NCI-H1436 (cell line): ENCODE results near the gene C19orf85.

Experiments used
- DNase-seq: peaks from one replicate; lab custom pipeline; 2025; lab: John Stamatoyannopoulos, UW

The C19orf85 gene

DNA sequence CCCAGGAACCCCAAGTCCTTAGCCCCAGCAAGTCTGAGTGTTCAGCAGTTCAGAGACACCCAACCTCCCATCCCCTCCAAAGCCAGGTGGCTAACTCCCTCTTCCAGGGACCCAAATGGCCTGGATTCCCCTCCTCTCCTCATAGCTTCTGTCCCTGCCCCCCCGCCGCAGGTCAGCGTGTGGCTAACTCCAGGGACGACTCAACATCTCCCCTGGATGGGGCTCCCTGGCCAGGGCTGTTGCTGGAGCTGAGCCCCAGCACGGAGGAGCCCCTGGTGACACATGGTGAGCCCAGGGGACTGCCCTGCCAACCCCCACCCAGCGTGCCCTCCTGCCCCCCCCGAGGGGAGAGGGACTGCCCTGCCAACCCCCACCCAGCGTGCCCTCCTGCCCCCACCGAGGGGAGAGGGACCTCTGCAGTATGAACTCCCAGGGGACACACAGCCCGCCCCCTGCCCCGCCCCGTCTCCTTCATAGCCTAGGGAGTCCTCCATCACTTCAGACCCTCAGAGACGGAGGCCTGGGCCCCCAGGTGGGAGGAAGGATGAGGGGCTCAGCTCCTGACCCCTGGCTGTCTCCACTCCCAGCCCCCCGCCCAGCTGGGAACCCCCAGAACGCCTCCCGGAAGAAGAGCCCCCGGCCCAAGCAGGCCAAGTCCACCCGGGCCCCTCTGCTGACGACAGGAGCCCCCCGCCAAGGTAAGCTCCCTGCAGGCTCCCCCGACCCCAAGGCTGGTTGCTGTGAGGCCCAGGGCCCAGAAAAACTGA is 25.3 kb upstream of the C19orf85 start:
- no peak for DNase-seq

DNA sequence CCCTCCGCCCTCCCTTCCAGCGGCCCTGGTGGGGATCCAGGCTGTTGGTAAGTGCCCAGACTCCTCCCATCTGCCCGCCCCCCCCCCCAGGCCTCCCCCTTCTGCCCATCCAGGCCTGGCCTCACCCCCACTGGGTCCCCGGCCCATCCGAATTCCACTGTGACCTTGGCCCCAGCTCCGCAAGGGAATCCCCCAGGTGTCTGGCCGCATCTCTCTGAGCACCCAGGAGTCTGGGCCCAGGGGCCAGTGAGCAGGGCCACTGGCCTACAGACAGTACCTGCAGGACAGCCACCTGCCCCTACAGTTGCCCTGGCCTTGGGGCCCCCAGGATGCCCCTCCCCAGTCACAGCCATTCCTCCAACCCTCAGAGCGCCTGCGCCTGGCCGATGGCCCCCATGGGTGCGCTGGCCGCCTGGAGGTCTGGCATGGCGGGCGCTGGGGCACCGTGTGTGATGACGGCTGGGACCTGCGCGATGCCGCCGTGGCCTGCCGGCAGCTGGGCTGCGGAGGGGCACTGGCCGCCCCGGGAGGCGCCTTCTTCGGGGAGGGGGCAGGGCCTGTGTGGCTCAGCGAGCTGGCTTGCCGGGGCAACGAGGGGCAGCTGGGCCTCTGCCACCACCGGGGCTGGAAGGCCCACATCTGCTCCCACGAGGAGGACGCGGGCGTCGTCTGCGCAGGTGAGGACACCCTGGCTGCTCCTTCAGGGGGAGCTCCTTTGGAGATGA is 24.6 kb upstream of the C19orf85 start:
- no peak for DNase-seq

DNA sequence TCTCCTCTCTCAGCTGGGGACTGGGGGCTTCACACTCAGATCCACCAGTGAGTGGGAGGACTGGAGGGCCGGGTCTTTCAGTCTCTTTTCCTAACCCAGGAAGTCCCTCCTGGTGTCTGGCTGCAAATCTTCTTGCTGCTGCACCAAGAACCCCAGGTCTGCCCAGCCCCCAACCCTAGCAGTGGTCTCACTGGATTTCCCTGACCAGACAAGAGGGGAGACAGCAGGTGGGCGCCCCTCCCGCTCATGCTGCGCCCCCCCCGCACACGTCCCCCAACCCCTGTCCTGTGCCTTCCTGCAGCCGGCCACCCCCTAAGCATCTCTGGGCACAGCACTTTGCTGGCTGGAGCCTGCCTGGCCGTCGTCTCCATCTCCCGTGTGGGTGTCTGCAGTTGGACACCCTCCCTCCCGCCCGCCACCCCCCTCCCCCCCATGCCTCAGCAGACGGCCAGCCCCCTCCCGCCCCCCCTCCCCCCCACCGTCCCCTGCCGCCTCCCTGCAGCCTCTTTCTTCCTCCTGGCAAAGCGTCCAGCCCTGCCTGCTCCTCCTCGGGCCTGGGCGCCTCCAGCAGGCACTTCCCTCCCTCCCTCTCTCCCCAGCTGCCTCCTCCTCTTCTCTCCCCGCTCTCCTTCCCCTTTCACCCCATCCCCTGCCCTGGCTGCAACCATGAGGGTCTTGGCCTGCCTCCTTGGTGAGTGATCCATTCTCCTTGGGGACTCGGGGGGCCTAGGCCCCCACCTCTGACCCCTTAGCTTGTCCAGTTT is 23.6 kb upstream of the C19orf85 start, which contains the start of gene SSC5D:
Gene SSC5D (plus strand): TSS at position 513 of the 764 bp plus-strand sequence. CDS start 154 bp downstream, at position 667.
- no peak for DNase-seq

DNA sequence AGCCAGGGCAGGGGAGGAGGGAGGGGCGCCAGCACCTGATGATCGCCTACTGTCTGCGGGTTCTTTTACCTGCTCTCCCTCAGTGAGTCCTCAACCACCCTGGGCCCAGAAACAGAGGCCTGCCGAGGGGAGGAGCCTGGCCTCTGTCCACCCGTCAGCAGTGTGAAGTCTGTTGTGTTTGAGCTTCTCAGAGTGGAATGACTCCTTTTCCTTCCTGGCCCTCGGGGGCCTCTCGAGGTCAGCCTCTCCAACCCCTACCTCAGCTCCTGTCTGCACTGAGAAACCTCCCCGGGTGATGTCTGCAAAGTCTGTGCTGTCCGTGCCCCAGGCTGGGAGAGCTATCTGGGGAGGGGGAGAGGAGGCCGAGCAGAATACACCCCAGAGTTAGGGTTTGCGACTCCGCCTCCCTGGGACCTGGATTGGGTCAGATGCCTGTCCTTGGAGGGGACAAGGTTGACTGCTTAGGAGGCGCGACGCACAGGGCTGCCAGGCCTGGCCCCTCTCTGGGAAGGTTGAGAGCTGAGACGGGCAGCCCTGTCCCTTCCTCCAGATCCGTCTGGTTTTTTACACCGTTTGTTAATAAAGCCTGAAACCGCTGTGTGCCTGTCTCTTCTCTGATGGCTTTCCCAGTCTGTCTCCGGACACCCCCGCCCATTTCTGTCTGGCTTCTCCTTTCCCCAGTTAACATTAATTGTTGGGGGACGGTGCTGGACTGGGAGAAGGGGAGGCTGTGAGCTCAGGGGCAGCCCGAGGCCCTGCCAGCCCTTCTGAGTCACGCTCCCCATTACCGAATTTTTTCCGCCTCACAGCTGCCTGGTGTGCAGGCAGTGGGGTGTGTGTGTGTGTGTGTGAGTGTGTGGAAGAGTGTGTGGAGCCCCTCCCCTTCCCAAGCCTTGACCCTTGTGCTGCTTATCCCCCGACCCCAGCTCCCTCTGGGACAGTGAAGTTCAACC is 22.7 kb upstream of the C19orf85 start:
- no peak for DNase-seq

DNA sequence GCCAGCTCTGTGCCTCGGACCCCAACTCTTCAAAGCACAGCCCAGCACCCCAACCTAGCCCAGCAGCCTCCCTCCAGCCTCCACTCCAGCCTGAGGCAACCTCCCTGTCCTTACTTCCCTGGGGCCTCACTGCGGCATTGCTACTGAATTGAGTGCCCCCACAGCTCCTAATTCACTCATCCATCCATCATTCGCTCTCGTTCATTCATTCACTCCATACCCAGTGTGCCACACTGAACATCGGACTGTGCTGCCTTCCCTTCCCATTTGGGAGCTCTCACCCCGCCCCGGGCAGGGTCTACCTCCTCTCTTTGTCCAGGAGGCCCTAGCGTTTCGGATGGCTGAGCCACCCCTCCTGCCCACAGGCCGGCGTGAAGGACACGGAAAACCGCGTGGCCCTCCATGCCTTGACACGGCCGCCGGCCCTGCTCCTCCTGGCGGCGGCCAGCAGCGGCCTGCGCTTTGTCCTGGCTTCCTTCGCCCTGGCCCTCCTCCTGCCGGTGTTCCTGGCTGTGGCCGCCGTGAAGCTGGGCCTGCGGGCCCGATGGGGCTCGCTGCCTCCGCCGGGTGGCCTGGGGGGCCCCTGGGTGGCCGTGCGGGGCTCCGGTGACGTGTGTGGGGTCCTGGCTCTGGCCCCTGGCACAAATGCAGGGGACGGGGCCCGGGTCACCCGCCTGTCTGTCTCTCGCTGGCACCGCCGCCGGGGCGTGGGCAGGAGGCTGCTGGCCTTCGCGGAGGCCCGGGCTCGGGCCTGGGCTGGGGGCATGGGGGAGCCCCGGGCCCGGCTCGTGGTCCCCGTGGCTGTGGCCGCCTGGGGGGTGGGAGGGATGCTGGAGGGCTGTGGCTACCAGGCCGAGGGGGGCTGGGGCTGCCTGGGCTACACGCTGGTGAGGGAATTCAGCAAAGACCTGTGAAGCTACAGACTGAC is 21.8 kb upstream of the C19orf85 start:
- DNase-seq: no peak

DNA sequence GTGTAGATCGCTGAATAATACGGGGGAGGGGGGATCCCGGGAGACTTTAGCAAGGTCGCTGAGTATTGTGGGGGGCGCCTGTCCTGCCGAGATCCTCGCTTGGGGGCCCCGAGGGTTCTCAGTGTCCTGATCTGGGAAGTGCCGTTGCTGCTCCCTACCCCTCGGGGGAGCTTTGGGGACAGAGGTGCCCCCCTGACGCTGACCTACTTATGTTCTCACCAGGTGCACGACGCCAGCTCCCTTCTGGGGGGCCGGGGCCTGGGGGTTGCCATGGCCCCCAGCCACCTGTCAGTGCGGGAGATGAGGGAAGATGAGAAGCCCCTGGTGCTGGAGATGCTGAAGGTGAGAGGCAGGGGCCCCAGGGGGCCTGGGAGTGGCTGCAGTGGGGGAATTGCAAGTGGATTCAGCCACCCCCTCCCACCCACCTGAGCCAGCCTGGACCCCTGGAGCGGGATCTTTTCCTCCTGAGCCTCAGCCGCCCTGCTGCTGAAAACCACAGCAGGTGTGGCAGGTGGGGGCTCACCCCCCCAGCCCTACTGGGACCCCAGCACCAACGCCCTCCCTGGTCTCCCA is 21.0 kb upstream of the C19orf85 start:
- DNase-seq: peak; percentile 31

DNA sequence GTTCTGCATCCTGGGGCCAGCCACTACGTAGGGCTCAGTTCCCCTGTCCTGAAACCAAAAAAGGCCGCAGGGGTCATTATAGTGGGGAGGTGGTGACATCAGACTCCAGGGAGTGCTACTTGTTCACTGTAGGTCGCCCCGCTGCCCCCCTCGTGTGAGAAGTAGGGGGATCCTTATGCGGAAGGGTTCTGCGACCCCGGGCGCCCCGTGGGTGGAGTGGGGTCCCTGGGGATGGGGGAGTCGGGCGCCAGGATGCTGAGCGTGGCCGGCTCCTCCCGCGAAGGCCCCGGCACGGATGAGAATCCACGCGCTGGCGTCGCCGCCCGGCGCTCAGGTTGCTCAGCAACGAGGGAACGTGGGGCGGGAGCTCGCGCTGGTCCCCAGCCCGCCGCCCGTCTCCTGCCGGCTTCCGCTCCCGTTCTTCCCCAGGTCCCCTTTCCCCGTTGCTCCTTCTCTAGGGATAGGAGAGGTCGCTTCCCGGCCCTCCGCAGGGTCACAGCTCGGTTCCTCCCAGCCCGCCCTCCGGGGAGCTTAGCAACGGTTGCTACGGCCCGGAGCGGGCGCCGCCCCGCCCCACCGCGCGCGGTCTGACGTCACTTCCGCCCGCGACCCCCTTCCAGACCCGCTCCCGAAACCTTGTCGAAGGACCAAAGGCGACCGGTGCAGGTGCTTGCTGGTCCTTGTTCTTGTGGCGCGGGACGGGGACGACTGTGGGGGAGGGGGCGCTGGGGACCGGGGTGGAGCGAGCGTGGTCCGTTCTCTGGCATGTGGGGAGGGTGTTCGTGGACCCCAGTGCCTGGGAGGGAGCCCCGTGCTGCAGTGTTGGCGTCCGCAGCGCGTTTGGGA is 20.3 kb upstream of the C19orf85 start, which contains the start of gene NAT14:
Gene NAT14 (plus strand): TSS at position 596 of the 846 bp plus-strand sequence. CDS start 521 bp downstream, outside the sequence.
- DNase-seq: peak; percentile 83

DNA sequence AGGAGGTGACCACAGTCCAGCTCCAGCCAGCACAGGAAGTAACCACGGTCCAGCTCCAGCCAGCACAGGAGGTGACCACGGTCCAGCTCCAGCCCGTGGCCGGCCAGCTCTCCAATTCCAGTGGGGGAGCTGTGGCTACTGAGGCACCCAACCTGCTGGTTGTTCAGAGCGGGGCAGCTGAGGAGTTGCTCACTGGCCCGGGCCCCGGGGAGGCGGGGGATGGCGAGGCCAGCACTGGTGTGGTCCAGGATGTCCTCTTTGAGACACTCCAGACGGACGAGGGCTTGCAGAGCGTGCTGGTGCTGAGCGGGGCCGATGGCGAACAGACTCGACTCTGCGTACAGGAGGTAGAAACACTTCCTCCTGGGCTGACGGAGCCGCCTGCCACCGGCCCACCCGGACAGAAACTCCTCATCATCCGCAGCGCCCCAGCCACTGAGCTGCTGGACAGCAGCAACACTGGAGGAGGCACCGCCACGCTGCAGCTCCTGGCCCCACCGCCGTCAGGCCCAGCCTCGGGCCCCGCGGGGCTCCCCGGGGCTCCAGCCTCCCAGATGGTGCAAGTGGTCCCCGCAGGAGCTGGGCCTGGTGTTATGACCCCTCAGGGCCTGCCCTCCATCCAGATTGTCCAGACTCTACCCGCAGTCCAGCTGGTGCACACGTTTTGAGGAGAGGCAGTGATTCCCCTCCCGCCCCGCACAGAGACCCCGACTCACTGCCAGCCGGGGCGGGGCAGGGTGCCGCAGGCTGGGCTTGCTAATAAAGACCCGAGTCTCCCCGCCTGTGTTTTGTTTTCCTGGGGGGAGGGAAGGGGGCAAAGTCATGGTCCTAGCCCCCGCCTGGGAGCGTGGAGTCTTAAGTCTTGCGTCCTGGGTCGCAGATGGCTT is 19.4 kb upstream of the C19orf85 start:
- no peak for DNase-seq

DNA sequence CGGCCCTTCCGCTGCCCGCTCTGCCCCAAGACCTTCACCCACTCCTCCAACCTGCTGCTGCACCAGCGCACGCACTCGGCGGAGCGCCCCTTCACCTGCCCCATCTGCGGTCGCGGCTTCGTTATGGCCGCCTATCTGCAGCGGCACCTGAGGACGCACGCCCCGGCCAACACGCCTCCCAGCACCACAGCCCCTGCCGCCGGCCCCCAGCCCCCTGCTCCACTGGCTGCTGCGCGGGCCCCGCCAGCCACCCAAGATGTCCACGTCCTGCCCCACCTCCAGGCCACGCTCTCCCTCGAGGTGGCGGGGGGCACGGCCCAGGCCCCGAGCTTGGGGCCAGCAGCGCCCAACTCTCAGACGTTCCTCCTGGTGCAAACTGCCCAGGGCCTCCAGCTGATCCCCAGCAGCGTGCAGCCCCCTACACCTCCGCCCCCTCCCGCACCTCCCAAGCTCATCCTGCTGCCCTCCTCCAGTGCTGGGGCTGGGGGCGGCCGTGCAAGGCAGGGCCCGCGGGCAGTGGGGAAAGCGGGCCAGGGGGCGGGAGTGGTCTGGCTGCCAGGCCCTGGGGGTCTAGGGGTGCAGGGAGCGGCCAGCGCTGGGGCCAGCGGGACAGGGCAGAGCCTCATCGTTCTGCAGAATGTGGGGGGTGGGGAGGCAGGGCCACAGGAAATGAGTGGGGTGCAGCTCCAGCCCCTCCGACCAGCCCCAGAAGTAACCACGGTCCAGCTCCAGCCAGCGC is 18.6 kb upstream of the C19orf85 start:
- no peak for DNase-seq

DNA sequence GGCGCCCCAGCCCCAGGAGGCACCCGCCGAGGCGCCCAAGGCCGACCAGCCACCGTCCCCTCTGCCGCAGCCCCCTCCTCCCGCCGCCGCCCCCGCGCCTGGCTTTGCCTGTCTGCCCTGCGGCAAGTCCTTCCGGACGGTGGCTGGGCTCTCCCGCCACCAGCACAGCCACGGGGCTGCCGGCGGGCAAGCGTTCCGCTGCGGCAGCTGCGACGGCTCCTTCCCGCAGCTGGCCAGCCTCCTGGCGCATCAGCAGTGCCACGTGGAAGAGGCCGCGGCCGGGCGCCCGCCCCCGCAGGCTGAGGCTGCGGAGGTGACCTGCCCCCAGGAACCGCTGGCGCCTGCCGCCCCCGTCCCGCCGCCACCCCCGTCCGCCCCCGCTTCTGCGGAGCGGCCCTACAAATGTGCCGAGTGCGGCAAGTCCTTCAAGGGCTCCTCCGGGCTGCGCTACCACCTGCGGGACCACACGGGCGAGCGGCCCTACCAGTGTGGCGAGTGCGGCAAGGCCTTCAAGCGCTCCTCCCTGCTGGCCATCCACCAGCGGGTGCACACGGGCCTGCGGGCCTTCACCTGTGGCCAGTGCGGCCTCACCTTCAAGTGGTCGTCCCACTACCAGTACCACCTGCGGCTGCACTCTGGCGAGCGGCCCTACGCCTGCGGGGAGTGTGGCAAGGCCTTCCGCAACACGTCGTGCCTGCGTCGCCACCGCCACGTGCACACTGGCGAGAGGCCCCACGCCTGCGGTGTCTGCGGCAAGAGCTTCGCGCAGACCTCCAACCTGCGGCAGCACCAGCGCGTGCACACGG is 17.8 kb upstream of the C19orf85 start:
- no peak for DNase-seq

DNA sequence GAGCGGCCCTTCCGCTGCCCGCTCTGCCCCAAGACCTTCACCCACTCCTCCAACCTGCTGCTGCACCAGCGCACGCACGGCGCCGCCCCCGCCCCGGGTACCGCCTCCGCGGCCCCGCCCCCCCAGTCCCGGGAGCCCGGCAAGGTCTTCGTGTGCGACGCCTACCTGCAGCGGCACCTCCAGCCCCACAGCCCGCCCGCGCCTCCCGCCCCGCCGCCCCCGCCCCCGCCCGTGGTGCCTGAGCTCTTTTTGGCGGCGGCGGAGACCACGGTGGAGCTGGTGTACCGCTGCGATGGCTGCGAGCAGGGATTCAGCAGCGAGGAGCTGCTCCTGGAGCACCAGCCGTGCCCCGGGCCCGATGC is 17.2 kb upstream of the C19orf85 start:
- DNase-seq: no peak

DNA sequence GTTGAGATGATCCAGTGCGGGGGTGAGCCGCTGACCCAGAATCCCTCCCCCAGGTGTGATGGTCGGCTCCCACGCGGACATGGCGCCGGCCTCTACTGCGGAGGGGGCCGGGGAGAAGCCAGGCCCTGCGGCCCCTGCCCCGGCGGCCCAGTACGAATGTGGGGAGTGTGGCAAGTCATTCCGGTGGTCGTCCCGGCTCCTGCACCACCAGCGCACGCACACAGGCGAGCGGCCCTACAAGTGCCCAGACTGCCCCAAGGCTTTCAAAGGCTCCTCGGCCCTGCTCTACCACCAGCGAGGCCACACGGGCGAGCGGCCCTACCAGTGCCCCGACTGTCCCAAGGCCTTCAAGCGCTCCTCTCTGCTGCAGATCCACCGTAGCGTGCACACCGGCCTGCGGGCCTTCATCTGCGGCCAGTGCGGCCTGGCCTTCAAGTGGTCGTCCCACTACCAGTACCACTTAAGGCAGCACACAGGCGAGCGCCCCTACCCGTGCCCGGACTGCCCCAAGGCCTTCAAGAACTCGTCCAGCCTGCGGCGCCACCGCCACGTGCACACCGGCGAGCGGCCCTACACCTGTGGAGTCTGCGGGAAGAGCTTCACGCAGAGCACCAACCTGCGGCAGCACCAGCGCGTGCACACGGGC is 16.7 kb upstream of the C19orf85 start:
- no peak for DNase-seq

DNA sequence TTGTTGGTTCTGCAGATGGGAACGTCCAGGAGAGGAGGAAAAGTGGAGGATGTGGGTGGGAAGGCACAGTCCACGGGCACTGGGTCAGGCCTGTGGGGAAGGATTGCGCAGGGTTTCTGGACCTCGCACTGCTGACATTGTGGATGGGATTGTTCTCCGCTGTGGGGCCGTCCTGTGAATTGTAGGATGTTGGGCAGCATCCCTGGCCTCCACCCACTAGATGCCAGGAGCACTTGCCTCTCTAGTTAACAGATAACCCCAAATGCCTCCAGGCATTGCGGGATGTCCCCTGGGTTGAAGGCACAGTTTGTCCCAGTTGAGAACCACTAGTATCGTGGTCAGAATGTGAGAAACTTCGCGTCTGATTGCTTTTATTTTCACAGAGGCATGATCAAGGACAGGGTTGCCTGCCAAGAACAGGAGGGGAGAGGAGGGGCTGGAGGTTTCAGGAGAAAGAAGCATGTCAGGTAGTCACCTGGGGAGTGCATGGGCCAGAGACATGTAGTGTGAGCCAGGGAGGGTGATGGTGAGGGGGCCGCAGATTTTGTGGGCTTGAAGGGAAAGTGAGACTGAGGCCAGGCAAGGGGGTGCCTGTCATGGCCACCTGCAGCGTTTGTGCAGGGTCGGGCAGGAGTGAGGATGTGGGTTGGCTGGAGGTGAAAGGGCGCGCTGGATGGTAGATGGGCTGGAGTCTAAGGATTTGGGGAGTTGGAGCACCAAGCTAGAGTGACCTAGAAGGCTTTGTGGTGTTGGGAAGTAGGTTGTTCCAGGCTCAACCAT is 15.1 kb upstream of the C19orf85 start:
- no peak for DNase-seq

DNA sequence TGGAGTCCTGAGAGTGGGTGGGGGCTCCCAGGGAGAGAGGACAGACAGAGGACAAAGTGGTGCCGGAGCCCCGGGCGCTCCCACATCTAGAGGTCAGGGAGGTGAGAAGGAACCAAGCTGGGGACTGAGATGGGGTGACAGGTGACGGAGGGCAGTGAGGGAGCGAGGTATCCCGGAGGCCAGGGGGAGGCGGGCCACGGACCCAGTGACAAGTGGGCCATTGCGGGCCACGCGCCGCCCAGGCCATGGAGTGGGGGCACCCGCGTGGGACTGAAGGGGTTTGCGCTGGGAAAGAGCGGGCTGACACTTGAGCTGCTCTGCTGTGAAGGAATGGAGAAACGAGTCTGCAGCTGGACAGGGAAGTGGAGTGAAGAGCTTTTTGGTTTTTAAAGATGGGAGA is 14.5 kb upstream of the C19orf85 start:
- DNase-seq: no peak

DNA sequence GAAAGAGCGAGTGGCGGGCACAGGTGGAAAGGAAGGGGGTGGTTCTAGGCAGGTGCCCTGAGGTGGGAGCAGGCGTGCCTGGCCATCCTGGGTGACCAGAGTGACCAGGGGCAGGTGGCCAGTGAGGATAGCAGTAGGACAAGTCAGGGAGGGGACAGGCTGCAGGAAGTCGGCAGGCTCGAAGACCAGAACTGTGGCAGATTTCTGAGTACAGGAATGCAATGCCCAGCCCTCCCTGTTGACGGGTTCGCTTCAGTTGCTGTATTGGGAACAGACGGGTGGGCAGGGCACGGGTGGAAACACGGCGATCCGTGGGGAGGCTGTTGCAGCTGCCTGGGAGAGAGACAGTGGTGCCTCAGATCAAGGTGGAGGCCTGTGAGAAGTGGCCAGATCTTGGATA is 13.8 kb upstream of the C19orf85 start:
- no peak for DNase-seq
